GM10248 (cell line): Measurements from ENCODE around the gene SPC24.

ENCODE experiments used
- CTCF ChIA-PET: fragments of 300-600 bp; sonication (Branson Sonifier 250); formaldehyde crosslinking; extraction: SDS; loops from one replicate; lab custom pipeline; 2021; ENCODE audit warnings: antibody characterized with exemption; lab: Yijun Ruan, JAX
- POLR2A ChIA-PET: fragments of 350-650 bp; sonication (Branson Sonifier 250); formaldehyde crosslinking; extraction: SDS; loops from one replicate; lab custom pipeline; 2020; ENCODE audit warnings: antibody characterized with exemption; lab: Yijun Ruan, JAX
- DNase-seq: peaks from one replicate; pipeline ENCODE4 v3.0.0; 2012; ENCODE audit errors: extremely low spot score
- CTCF ChIP-seq: IDR thresholded peaks from 2 replicates; pipeline ENCODE4 v1.5.1; 2012; ENCODE audit warnings: mild to moderate bottlenecking, low read depth; ENCODE audit errors: extremely low read depth, missing control alignments, control extremely low read depth

Gene SPC24

GRCh38 chr19:11192957-11193939 lies 37.7 kb upstream of the SPC24 start:
- CTCF ChIA-PET, result interaction anchor here (1.1 kb wide), 1 partner anchor 10 kb away, joined by 3 read pairs; no protein-coding TSS in a partner anchor
- POLR2A ChIA-PET, result interaction anchor here (0.6 kb wide), 1 partner anchor 51 kb away, joined by 3 read pairs; no protein-coding TSS in a partner anchor
- DNase-seq, result no peak
- no peak for TF ChIP-seq CTCF

DNA sequence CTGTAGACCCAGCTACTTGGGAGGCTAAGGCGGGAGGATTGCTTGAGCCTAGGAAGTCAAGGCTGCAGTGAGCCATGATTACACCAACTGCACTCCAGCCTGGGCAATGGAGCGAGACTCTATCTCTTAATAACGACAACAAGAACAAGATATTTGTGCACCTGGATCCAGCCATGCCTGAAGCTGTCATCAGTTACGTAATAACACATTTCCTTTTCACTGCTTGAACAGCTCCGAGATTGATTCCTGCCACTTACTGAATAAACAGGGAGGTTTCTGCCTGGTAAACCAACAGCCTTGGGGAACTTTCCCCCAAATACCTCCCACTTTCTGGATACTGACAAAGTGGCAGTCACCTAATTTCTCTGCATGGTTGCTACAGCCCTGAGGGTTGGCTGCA lies 36.4 kb upstream of the SPC24 start:
- DNase-seq, result no peak
- POLR2A ChIA-PET, result no interaction called here
- CTCF ChIA-PET, result interaction anchor here (1.1 to 1.4 kb wide), 3 partner anchors 9 to 66 kb away, joined by 3 read pairs; no protein-coding TSS in a partner anchor
- TF ChIP-seq CTCF, result no peak

GRCh38 chr19:11191273-11191755 lies 35.7 kb upstream of the SPC24 start:
- TF ChIP-seq CTCF, result no peak
- ChIA-PET CTCF (interaction anchor here (1.4 kb wide), 2 partner anchors 15 to 66 kb away, joined by 3 read pairs; no protein-coding TSS in a partner anchor), POLR2A (no interaction called here)
- no peak for DNase-seq

DNA sequence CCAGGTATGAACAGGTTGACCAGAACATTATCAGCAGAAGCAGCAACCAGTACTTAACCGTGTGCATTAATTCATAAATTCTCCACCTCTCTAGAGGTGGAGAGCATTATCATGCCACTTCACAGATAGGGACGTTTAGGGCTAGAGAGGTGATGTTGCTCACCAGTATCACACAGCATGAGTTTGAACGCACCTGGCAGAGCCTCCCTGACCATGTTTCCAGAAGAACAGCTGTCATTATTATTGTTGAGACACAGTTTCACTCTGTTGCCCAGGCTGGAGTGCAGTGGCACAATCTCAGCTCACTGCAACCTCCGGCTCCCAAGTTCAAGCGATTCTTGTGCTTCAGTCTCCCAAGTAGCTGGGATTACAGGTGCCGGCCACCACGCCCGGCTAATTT lies 34.9 kb upstream of the SPC24 start:
- no peak for DNase-seq
- ChIA-PET POLR2A (no interaction called here), CTCF (no interaction called here)
- TF ChIP-seq CTCF, result no peak

- ChIA-PET CTCF (interaction anchor here (0.7 to 1.3 kb wide), 3 partner anchors 16 to 251 kb away, joined by 3 to 4 read pairs (median 3); no protein-coding TSS in a partner anchor), POLR2A (no interaction called here)
- no peak for DNase-seq
- TF ChIP-seq CTCF, result no peak
These were observed 31.9 kb upstream of the SPC24 start for GRCh38 chr19:11187441-11187840.

GRCh38 chr19:11182994-11183393 lies 27.4 kb upstream of the SPC24 start:
- ChIA-PET CTCF (interaction anchor here (0.9 to 1.1 kb wide), 3 partner anchors 9 to 56 kb away, joined by 3 read pairs; no protein-coding TSS in a partner anchor), POLR2A (no interaction called here)
- no peak for TF ChIP-seq CTCF
- no peak for DNase-seq
